Left lung (tissue), 10 donors: ENCODE results near the gene EDDM13. TPM values are rescaled to one million over a fixed set of nuclear protein-coding genes. Genes with fewer than 3 reads are reported as not detected.

Source experiments
- ATAC-seq: fragments of 200-7000 bp; cut with Tn5 transposase; one replicate; pipeline ENCODE4 v1.9.1; 2020; ENCODE audit warnings: moderate library complexity
- DNase-seq, 4 donors: peaks; one replicate each; pipeline ENCODE4 v3.0.0-alpha.2; 2013 to 2020
- H3K27ac ChIP-seq, 2 donors: fragments of 200-600 bp; sonication (generic) in 1 of 2; one replicate each; pipeline versions ENCODE4 v1.5.0 to v1.8.0; 2020 to 2021
- H3K27me3 ChIP-seq, 2 donors: fragments of 200-600 bp; sonication (generic) in 1 of 2; one replicate each; pipeline versions ENCODE4 v1.5.0 to v1.8.0; 2020 to 2021
- H3K36me3 ChIP-seq, 2 donors: fragments of 200-600 bp; sonication (generic) in 1 of 2; one replicate each; pipeline versions ENCODE4 v1.5.0 to v1.8.0; 2020 to 2021
- H3K4me1 ChIP-seq, 2 donors: fragments of 200-600 bp; one replicate each; pipeline ENCODE4 v1.8.0; 2021
- H3K4me3 ChIP-seq, 2 donors: fragments of 200-600 bp; sonication (generic) in 1 of 2; one replicate each; pipeline versions ENCODE4 v1.5.0 to v1.8.0; 2020 to 2021; ENCODE audit warnings: mild to moderate bottlenecking in 1 of 2
- H3K9me3 ChIP-seq, 2 donors: fragments of 200-600 bp; sonication (generic) in 1 of 2; one replicate each; pipeline versions ENCODE4 v1.5.0 to v1.8.0; 2020 to 2021
- CTCF ChIP-seq, 2 donors: fragments of 200-600 bp; sonication (generic) in 1 of 2; IDR thresholded peaks; one replicate each; pipeline versions ENCODE4 v1.5.0 to v1.8.0; 2021; ENCODE audit warnings: antibody characterized with exemption in 2 of 2
- intact Hi-C, 2 donors: fragments of 100-400 bp; cut with DNase I; formaldehyde crosslinking; loops; one replicate each; pipeline versions ENCODE4 v1.11.2 to v1.14.2; 2022
- polyA plus RNA-seq, 6 donors: library from polyadenylated mRNA; unstranded; fragments of 120-200 nt; gene quantifications; one replicate each; pipeline ENCODE4 v1.2.1, GENCODE V29; 2013; ENCODE audit not compliant: insufficient read length in 6 of 6
- total RNA-seq, 2 donors: library from RNA; stranded (reverse); fragmentation: NEBNext Ultra II Directional; extraction: Animal tissue kit (Norgen Biotek cat#: 25700); gene quantifications; one replicate each; pipeline ENCODE4 v1.2.1, GENCODE V29; 2021
- donor health status: DM: no; HTN: yes; CAD: no.
- donor health status: DM: no; HTN: no; CAD: no.

EDDM13 gene
- total and polyA plus RNA-seq, 8 donors, result 4.1 to 10.1 (median 6.2) TPM; not detected in 2

GRCh38 chr19:56314381-56315076, 42.0 kb downstream of the EDDM13 start, which contains the start of gene ZSCAN5A:
Gene ZSCAN5A (minus strand): TSS chr19:56314839. CDS start chr19:56225046, 89,793 bp downstream.
- Histone ChIP-seq H3K36me3 (peaks cover 0 to 4% of the 10 kb centered on the region in 2 donors), H3K4me3 (peak within 1 kb of the TSS; percentile 62 to 64), H3K27me3 (no peaks in the 10 kb centered on the region), H3K9me3 (no peaks in the 10 kb centered on the region), H3K27ac (peak within 1 kb of the TSS; percentile 95 to 98), H3K4me1 (peaks cover 0 to 44% of the 10 kb centered on the region in 2 donors)
- no peak for TF ChIP-seq CTCF (IDR thresholded peaks at IDR 0.05)
- ATAC-seq (peak; percentile 93), DNase-seq (peak; percentile 98 to 100 (median 99))
- intact Hi-C loops, result no loop called here

- H3K27me3 ChIP-seq, result no peaks in the 10 kb centered on the region
- peak overlapping the region; percentile 62 to 64 for H3K4me3 ChIP-seq
- intact Hi-C loops, result no loop called here
- peak; percentile 87 to 99 (median 96) for DNase-seq
- peaks cover 0 to 50% of the 10 kb centered on the region in 2 donors for H3K4me1 ChIP-seq
- H3K27ac ChIP-seq, result peak overlapping the region; percentile 95 to 98
- ATAC-seq, result peak; percentile 94
- H3K9me3 ChIP-seq, result no peaks in the 10 kb centered on the region
- no peaks in the 10 kb centered on the region for H3K36me3 ChIP-seq
- TF ChIP-seq CTCF (IDR thresholded peaks at IDR 0.05), result no peak
Measured at GRCh38 chr19:56315077-56315828, 42.7 kb downstream of the EDDM13 start.

GRCh38 chr19:56316728-56317127, 44.2 kb downstream of the EDDM13 start:
- Histone ChIP-seq H3K4me1 (peaks cover 0 to 63% of the 10 kb centered on the region in 2 donors), H3K4me3 (no peak overlapping the region), H3K27ac (no peak overlapping the region), H3K36me3 (no peaks in the 10 kb centered on the region), H3K9me3 (no peaks in the 10 kb centered on the region), H3K27me3 (no peaks in the 10 kb centered on the region)
- no peak for ATAC-seq
- intact Hi-C loops, result no loop called here
- TF ChIP-seq CTCF (IDR thresholded peaks at IDR 0.05), result no peak
- no peak for DNase-seq

GRCh38 chr19:56317749-56318148, 45.2 kb downstream of the EDDM13 start:
- no peak for ATAC-seq

More at GRCh38 chr19:56317749-56318148, 45.2 kb downstream of the EDDM13 start:
- Histone ChIP-seq H3K27me3 (no peaks in the 10 kb centered on the region), H3K4me1 (peaks cover 0 to 63% of the 10 kb centered on the region in 2 donors), H3K27ac (no peak overlapping the region), H3K9me3 (no peaks in the 10 kb centered on the region), H3K36me3 (no peaks in the 10 kb centered on the region), H3K4me3 (no peak overlapping the region)
- intact Hi-C loops, result no loop called here
- no peak for TF ChIP-seq CTCF (IDR thresholded peaks at IDR 0.05)
- no peak for DNase-seq
